ENCODE data around the gene COX8A. TPM values are rescaled to one million over a fixed set of nuclear protein-coding genes. Genes with fewer than 3 reads are reported as not detected.

COX8A gene
- total and polyA plus RNA-seq, 10 of the 15 experiments (the other 5 are each of a cell fraction or from before 2014, with no cell fraction given): 243 to 1,476 (median 522) TPM

GRCh38 chr11:64005691-64006090 lies 31.3 kb downstream of the COX8A start:
- Histone ChIP-seq H3K27me3 (replicated peaks in 1 of 2; ENCODE audit: control insufficient read depth in 2 of 2, insufficient read depth in 2 of 2, low read length in 1 of 2) (no peaks in the 10 kb centered on the region; a peak in 3 of 4 replicates), H3K9ac (ENCODE audit: control insufficient read depth, insufficient read depth, low read length) (no peak overlapping the region), H4K20me1 (ENCODE audit: control insufficient read depth, insufficient read depth) (no peaks in the 10 kb centered on the region; the same call in 1 of the 2 replicates), H3K36me3 (ENCODE audit: control insufficient read depth in 2 of 2, insufficient read depth in 2 of 2, low read length in 1 of 2) (no peaks in the 10 kb centered on the region), H3K27ac (ENCODE audit: control insufficient read depth, insufficient read depth) (no peak overlapping the region), H2AFZ (ENCODE audit: control insufficient read depth, low read depth, low read length) (no peak overlapping the region), H3K4me3 (no peak overlapping the region), H3K4me2 (ENCODE audit: control insufficient read depth, insufficient read depth) (no peak overlapping the region), H3K79me2 (ENCODE audit: control insufficient read depth, insufficient read depth, low read length) (no peaks in the 10 kb centered on the region), H3K9me3 (replicated peaks; ENCODE audit: control insufficient read depth, insufficient read depth, low read length) (peaks cover 3% of the 10 kb centered on the region; the same call in 2 of the 3 replicates), H3K4me1 (ENCODE audit: control insufficient read depth, insufficient read depth, low read length) (no peaks in the 10 kb centered on the region; the same call in 1 of the 2 replicates)
- ChIA-PET CTCF (no interaction called here), RAD21 (ENCODE audit: unreplicated experiment) (no interaction called here), SMC1A (ENCODE audit: uncharacterized antibody, unreplicated experiment) (interaction anchor here (1.2 kb wide), 1 partner anchor 143 kb away, joined by 3 read pairs; no protein-coding TSS in a partner anchor), POLR2A (no interaction called here)
- no peak for FAIRE-seq
- in situ Hi-C loops (cut with MboI) (no loop called here), intact Hi-C loops (cut with micrococcal nuclease; ENCODE audit: unreplicated experiment) (no loop called here)
- no TSS peak for BruUV-seq (replicated peaks)
- no peak for TF ChIP-seq IRF5 (IDR thresholded peaks at IDR 0.05; ENCODE audit: borderline replicate concordance)
- TF ChIP-seq ATF7 (IDR thresholded peaks at IDR 0.05; ENCODE audit: low read depth): no peak
- no peak for TF ChIP-seq POLR2A (IDR thresholded peaks at IDR 0.05; ENCODE audit: low read depth, low read length)
- no peak for TF ChIP-seq SUPT20H (IDR thresholded peaks at IDR 0.05; ENCODE audit: borderline replicate concordance, control insufficient read depth, low read depth, low read length)
- no peak for TF ChIP-seq MTA3 (IDR thresholded peaks at IDR 0.05; ENCODE audit: borderline replicate concordance, low read length)
- no peak for TF ChIP-seq CBX5 (IDR thresholded peaks at IDR 0.05; ENCODE audit: low read depth)
- TF ChIP-seq WRNIP1 (IDR thresholded peaks at IDR 0.05; ENCODE audit: borderline replicate concordance, low read depth, low read length): no peak
- no peak for TF ChIP-seq GATAD2B (conservative IDR thresholded peaks at IDR 0.05; ENCODE audit: low read depth)
- TF ChIP-seq BMI1 (IDR thresholded peaks at IDR 0.05; ENCODE audit: borderline replicate concordance): no peak
- TF ChIP-seq, protein P1, sequence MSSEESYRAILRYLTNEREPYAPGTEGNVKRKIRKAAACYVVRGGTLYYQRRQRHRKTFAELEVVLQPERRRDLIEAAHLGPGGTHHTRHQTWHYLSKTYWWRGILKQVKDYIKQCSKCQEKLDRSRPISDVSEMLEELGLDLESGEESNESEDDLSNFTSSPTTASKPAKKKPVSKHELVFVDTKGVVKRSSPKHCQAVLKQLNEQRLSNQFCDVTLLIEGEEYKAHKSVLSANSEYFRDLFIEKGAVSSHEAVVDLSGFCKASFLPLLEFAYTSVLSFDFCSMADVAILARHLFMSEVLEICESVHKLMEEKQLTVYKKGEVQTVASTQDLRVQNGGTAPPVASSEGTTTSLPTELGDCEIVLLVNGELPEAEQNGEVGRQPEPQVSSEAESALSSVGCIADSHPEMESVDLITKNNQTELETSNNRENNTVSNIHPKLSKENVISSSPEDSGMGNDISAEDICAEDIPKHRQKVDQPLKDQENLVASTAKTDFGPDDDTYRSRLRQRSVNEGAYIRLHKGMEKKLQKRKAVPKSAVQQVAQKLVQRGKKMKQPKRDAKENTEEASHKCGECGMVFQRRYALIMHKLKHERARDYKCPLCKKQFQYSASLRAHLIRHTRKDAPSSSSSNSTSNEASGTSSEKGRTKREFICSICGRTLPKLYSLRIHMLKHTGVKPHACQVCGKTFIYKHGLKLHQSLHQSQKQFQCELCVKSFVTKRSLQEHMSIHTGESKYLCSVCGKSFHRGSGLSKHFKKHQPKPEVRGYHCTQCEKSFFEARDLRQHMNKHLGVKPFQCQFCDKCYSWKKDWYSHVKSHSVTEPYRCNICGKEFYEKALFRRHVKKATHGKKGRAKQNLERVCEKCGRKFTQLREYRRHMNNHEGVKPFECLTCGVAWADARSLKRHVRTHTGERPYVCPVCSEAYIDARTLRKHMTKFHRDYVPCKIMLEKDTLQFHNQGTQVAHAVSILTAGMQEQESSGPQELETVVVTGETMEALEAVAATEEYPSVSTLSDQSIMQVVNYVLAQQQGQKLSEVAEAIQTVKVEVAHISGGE (CRISPR knock-in tag; IDR thresholded peaks at IDR 0.05): no peak
- TF ChIP-seq PAX5 (IDR thresholded peaks at IDR 0.05; ENCODE audit: borderline replicate concordance, low read depth, low read length): no peak
- TF ChIP-seq SMC3 (IDR thresholded peaks at IDR 0.05; ENCODE audit: borderline replicate concordance, low read length): no peak
- no peak for TF ChIP-seq FOXK2 (IDR thresholded peaks at IDR 0.05)
- TF ChIP-seq SMAD5 (IDR thresholded peaks at IDR 0.05; ENCODE audit: low read depth): no peak
- TF ChIP-seq, protein P2, sequence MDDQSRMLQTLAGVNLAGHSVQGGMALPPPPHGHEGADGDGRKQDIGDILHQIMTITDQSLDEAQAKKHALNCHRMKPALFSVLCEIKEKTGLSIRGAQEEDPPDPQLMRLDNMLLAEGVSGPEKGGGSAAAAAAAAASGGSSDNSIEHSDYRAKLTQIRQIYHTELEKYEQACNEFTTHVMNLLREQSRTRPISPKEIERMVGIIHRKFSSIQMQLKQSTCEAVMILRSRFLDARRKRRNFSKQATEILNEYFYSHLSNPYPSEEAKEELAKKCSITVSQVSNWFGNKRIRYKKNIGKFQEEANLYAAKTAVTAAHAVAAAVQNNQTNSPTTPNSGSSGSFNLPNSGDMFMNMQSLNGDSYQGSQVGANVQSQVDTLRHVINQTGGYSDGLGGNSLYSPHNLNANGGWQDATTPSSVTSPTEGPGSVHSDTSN (IDR thresholded peaks at IDR 0.05; ENCODE audit: insufficient replicate concordance, low read depth, low read length): no peak
- no peak for DNase-seq (ENCODE audit: low read depth, low spot score)
- 40% methylated on average over 4 of the region's 4 CpGs for WGBS (ENCODE audit: insufficient coverage, insufficient replicate concordance, low lambda C conversion rate, missing lambda C conversion rate)
- ATAC-seq: no peak
